ENCODE measurements around the gene SPARC. TPM values are rescaled to one million over a fixed set of nuclear protein-coding genes. Genes with fewer than 3 reads are reported as not detected.
"Not testable (repeated sequence)": the region's sequence is repeated elsewhere in the genome, so short reads cannot be mapped to it uniquely, and the experiment has no call there.

SPARC gene
- total RNA-seq, 1 experiment from 2014 or later, result 1,361 TPM

- Histone ChIP-seq H3K4me3 (peak overlapping the region; percentile 85), H3K27me3 (no peaks in the 10 kb centered on the region), H3K36me3 (peaks cover 53% of the 10 kb centered on the region), H3K9me3 (no peaks in the 10 kb centered on the region)
- no peak for DNase-seq
Observed at GRCh38 chr5:151685749-151686673, 704 bp downstream of the SPARC start.

GRCh38 chr5:151684690-151685361 is 1.9 kb downstream of the SPARC start:
- peaks cover 62% of the 10 kb centered on the region for H3K36me3 ChIP-seq
- no peaks in the 10 kb centered on the region for H3K9me3 ChIP-seq
- DNase-seq, result peak; percentile 89
- H3K27me3 ChIP-seq, result no peaks in the 10 kb centered on the region
- peak overlapping the region; percentile 85 for H3K4me3 ChIP-seq

GRCh38 chr5:151683986-151684588 is 2.6 kb downstream of the SPARC start:
- peaks cover 69% of the 10 kb centered on the region for H3K36me3 ChIP-seq
- no peaks in the 10 kb centered on the region for H3K9me3 ChIP-seq
- DNase-seq, result no peak
- no peaks in the 10 kb centered on the region for H3K27me3 ChIP-seq
- peak overlapping the region; percentile 85 for H3K4me3 ChIP-seq

DNA sequence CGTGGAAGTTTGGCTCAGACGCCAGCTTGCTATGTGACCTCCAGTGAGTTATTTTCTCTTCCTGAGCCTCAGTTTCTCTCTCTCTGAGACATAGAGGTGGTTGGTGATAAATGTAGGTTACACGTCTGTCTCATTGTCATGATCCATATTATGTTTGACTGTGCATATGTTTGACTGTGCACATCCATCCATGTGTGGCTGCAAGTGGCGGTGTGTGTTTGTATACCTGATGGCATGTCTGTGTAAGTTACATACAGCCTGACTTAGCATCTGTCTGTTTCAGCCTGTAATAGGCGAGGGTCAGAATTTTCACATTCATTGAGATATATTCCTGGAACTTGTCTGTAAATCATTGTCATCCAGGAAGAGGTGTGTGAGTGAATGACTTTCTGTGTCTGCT is 3.3 kb downstream of the SPARC start:
- Histone ChIP-seq H3K36me3 (peaks cover 75% of the 10 kb centered on the region), H3K4me3 (peak overlapping the region; percentile 1; the same call in 1 of the 2 replicates), H3K9me3 (no peaks in the 10 kb centered on the region), H3K27me3 (no peaks in the 10 kb centered on the region)
- DNase-seq, result no peak

DNA sequence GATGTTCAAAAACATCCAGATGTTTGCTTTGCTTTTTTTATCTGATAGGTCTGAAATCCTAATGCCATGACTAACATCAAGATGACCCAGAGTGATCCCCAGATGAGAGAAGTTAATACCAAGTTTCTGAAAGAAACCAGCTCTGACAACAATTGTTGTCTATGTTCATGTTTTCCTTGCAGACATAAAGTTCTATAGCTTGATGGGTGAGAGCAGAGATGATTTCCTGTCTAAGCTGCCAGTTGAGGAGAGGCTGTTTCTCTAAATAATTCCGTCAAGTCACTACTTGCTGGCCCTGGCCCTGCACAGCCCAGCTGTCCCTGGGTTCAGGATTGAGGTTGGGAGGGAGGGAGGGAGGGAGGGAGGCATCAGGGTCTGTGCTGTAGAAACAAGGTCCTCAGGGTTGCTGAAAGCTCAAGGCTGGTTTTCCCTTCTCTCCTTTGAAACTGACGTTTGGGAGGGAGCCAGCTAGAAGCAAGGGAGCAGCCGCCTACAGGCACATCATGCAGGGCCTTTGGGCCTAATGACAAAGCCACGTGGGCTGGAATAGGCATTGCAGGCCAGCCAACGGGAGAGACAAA is 3.9 kb downstream of the SPARC start:
- Histone ChIP-seq H3K27me3 (no peaks in the 10 kb centered on the region), H3K36me3 (peaks cover 81% of the 10 kb centered on the region), H3K4me3 (no peak overlapping the region), H3K9me3 (no peaks in the 10 kb centered on the region)
- DNase-seq, result peak; percentile 62

DNA sequence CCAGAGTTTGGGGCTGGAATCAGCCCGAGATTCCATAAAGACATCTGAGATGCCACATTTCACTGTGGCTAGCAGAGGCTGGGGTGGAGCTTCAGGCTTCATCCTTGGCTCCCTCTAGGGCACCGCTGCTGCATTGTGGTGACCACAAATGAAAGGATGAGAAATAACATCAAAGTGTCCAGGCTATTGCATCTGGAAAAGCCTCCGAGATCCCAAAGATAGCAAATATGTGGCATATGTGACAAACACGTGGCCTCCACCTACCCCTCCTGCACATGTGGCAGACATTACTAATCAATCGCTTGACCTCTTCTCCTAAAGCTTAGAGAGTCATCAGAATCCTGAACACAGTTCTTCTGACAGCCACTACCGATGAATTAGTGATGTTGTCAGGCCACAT is 4.5 kb downstream of the SPARC start:
- peaks cover 87% of the 10 kb centered on the region for H3K36me3 ChIP-seq
- no peaks in the 10 kb centered on the region for H3K27me3 ChIP-seq
- DNase-seq, result no peak
- no peak overlapping the region for H3K4me3 ChIP-seq
- no peaks in the 10 kb centered on the region for H3K9me3 ChIP-seq

DNA sequence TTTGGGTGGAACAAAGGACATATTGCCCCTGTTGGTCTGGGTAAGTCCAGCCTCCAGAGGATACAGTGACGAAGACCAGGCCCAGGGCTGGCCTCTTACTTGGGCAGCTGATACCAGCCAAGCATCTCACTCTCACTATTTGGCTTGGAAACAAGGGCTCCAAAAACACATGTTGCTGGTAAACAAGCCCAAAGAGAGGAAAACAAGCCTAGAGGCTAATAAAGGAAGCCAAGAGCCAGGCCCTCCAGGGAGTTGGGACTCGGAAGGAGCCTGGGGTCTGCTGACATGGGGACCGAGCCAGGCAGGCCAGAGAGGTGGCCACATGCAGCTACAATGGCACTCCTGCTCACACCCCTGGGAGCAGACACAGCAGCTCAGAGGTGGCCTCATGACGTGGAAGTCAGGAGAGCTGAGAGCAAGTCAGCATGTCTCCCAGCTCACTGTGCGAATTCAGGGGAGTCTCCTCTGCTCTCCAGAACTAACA is 5.7 kb downstream of the SPARC start:
- peaks cover 93% of the 10 kb centered on the region for H3K36me3 ChIP-seq
- DNase-seq, result no peak
- H3K9me3 ChIP-seq, result no peaks in the 10 kb centered on the region
- H3K27me3 ChIP-seq, result no peaks in the 10 kb centered on the region
- no peak overlapping the region for H3K4me3 ChIP-seq

DNA sequence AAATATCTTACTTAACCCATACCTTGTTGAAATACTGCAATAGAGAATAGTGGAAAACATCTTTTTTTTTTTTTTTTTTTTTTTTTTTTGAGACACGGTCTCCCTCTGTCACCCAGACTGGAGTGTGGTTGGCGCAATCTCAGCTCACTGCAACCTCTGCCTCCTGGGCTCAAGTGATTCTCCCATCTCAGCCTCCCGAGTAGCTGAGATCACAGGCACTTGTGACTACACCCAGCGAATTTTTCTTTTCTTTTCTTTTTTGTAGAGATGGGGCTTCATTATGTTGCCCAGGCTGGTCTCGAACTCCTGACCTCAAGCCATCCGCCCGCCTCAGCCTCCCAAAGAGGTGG is 6.6 kb downstream of the SPARC start:
- peaks cover 93% of the 10 kb centered on the region for H3K36me3 ChIP-seq
- not testable (repeated sequence) for H3K9me3 ChIP-seq, H3K27me3 ChIP-seq, H3K4me3 ChIP-seq, DNase-seq

GRCh38 chr5:151679421-151680155 is 7.1 kb downstream of the SPARC start:
- no peaks in the 10 kb centered on the region for H3K9me3 ChIP-seq
- peaks cover 95% of the 10 kb centered on the region for H3K36me3 ChIP-seq
- no peak for DNase-seq
- H3K4me3 ChIP-seq, result no peak overlapping the region
- no peaks in the 10 kb centered on the region for H3K27me3 ChIP-seq

DNA sequence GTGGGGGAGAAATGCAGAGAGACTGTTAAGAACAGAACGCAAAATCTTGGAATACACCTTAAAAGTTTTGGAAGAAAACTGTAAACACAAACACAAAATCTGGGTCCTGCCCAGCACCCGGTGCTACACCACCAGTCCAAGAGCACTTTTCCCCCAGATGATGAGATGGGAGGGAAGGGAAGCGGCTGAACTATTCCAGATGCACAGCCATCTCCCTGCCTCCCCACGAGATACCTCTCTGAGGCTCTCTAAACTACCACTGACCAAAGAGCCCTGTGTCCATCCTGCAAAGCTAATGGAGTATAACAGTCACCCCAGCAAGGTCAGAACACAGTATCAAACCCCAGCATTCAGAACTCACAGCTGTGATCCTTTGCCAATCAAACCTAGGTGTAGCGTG is 8.0 kb downstream of the SPARC start:
- Histone ChIP-seq H3K36me3 (peaks cover 95% of the 10 kb centered on the region), H3K4me3 (no peak overlapping the region), H3K27me3 (no peaks in the 10 kb centered on the region), H3K9me3 (no peaks in the 10 kb centered on the region)
- DNase-seq, result no peak

DNA sequence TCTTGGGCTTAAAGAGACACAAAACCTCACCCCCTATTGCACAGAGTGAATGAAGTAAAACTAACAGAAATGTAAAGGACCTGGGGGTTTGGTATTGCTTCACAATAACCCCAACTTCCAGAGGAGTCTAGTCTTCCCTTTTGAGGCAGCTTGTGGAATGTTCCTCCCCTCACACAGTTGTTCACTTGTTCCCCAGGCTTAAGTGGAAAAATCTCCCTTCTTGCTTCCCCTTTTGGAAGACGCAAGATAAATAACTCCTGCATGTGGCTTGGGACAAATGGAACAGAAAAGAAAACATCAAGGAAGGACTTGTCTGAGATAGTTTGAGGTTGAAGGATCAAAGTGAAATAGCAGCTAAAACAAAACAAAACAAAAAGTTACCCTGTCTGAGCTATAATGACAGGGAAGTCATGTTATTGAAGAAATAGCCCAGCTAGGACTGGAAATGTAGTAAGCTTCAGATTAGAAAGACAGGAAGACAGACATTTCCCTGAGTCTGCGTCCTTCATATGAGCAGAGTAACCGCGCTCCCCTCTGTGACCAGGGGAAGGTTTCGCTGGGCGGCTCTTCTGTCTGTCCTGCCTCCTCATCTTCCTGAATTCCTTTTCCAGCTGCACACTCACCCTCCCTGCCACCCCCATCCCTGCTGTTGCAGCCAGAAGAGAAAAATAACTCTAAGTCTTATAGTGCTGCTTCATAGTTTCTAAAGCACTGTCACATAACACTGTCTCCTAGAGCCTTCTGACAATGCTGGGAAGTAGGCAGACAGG is 8.8 kb downstream of the SPARC start:
- no peak for DNase-seq
- Histone ChIP-seq H3K36me3 (peaks cover 95% of the 10 kb centered on the region), H3K4me3 (no peak overlapping the region), H3K27me3 (no peaks in the 10 kb centered on the region), H3K9me3 (no peaks in the 10 kb centered on the region)

GRCh38 chr5:151676719-151677118 is 10.0 kb downstream of the SPARC start:
- DNase-seq, result no peak
- Histone ChIP-seq H3K9me3 (no peaks in the 10 kb centered on the region), H3K36me3 (peaks cover 96% of the 10 kb centered on the region), H3K27me3 (no peaks in the 10 kb centered on the region), H3K4me3 (no peak overlapping the region)

GRCh38 chr5:151676314-151676712 is 10.4 kb downstream of the SPARC start:
- H3K9me3 ChIP-seq, result no peaks in the 10 kb centered on the region
- no peaks in the 10 kb centered on the region for H3K27me3 ChIP-seq
- peaks cover 96% of the 10 kb centered on the region for H3K36me3 ChIP-seq
- no peak overlapping the region for H3K4me3 ChIP-seq
- no peak for DNase-seq

GRCh38 chr5:151675611-151676313 is 11.0 kb downstream of the SPARC start:
- H3K36me3 ChIP-seq, result peaks cover 96% of the 10 kb centered on the region
- no peak overlapping the region for H3K4me3 ChIP-seq
- no peaks in the 10 kb centered on the region for H3K9me3 ChIP-seq
- DNase-seq, result no peak
- H3K27me3 ChIP-seq, result no peaks in the 10 kb centered on the region
